ENCODE measurements around the gene CAMTA1. TPM values are rescaled to one million over a fixed set of nuclear protein-coding genes. Genes with fewer than 3 reads are reported as not detected.

The CAMTA1 gene
- polyA plus RNA-seq, 1 donor (not counting 4 experiments of a cell fraction or from before 2014, with no cell fraction given): 51.4 TPM

GRCh38 chr1:6971699-6972098, 186.4 kb downstream of the CAMTA1 start:
- Histone ChIP-seq H3K4me2 (ENCODE audit: control insufficient read depth, extremely low read depth, insufficient read depth, low read depth, low read length) (no peak overlapping the region), H3K9me1 (ENCODE audit: control insufficient read depth, extremely low read depth, insufficient read depth, low read length) (no peaks in the 10 kb centered on the region), H3K9ac (ENCODE audit: control insufficient read depth, extremely low read depth, insufficient read depth, low read length) (no peak overlapping the region), H3K79me2 (ENCODE audit: control insufficient read depth, insufficient read depth, low read length) (no peaks in the 10 kb centered on the region), H4K20me1 (ENCODE audit: control insufficient read depth, extremely low read depth, insufficient read depth, low read length) (no peaks in the 10 kb centered on the region), H3K27me3 (ENCODE audit: control insufficient read depth, extremely low read depth, insufficient read depth, low read length) (peaks cover 19% of the 10 kb centered on the region), H3K4me1 (ENCODE audit: control insufficient read depth, extremely low read depth, insufficient read depth, low read length) (peaks cover 8% of the 10 kb centered on the region), H3K9me3 (ENCODE audit: control insufficient read depth, low read depth, low read length) (no peaks in the 10 kb centered on the region), H3K4me3 (ENCODE audit: control insufficient read depth in 2 of 3, extremely low read depth in 1 of 3, insufficient read depth in 2 of 3, low read depth in 1 of 3, low read length in 3 of 3) (no peak overlapping the region), H3K36me3 (ENCODE audit: control insufficient read depth in 2 of 2, extremely low read depth in 1 of 2, insufficient read depth in 2 of 2, low read length in 2 of 2) (no peaks in the 10 kb centered on the region), H2AFZ (ENCODE audit: control insufficient read depth, low read length) (no peak overlapping the region), H3K27ac (ENCODE audit: control insufficient read depth, insufficient read depth, low read length) (no peak overlapping the region)
- TF ChIP-seq CTCF (optimal IDR thresholded peaks at IDR 0.05 in 1 of 3, IDR thresholded peaks at IDR 0.05 in 1 of 3, conservative IDR thresholded peaks at IDR 0.05 in 1 of 3; ENCODE audit: extremely low read depth in 1 of 3, insufficient read depth in 2 of 3, low read length in 3 of 3) (no peak), EZH2 (IDR thresholded peaks at IDR 0.05; ENCODE audit: low read length) (no peak)
- DNase-seq (ENCODE audit: low read depth, low spot score): no peak
- dilution Hi-C loops (cut with MboI; ENCODE audit: extremely low pct_ligation_motif_present, low sequenced_read_pairs): no loop called here
- no peak for FAIRE-seq

DNA sequence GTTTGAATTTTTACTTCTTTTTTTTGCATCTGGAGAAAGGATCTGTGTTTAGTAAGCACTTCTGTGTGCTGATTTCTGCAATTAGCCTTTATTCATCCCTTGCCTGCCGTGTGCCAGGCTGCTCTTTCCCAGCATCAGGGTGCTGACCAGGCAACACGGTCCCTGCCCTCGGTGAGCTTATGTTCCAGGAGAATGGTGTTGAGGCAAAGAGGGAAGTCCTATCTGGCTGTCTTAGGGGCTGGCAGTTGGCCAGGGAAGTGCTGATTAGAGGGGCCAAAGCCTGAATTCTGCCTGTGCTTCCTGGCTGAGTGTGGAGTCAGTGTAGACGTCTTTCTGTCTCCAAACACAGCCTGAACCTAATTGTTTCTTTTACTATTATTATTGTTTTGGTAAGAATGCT, 187.1 kb downstream of the CAMTA1 start:
- no peak overlapping the region for H3K9ac ChIP-seq (ENCODE audit: control insufficient read depth, extremely low read depth, insufficient read depth, low read length)

More for the DNA sequence above, 187.1 kb downstream of the CAMTA1 start:
- H3K4me2 ChIP-seq (ENCODE audit: control insufficient read depth, extremely low read depth, insufficient read depth, low read depth, low read length): no peak overlapping the region
- H3K9me1 ChIP-seq (ENCODE audit: control insufficient read depth, extremely low read depth, insufficient read depth, low read length): no peaks in the 10 kb centered on the region
- H4K20me1 ChIP-seq (ENCODE audit: control insufficient read depth, extremely low read depth, insufficient read depth, low read length): no peaks in the 10 kb centered on the region
- FAIRE-seq (no peak), DNase-seq (ENCODE audit: low read depth, low spot score) (no peak)
- H3K27ac ChIP-seq (ENCODE audit: control insufficient read depth, insufficient read depth, low read length): no peak overlapping the region
- TF ChIP-seq CTCF (optimal IDR thresholded peaks at IDR 0.05 in 1 of 3, IDR thresholded peaks at IDR 0.05 in 1 of 3, conservative IDR thresholded peaks at IDR 0.05 in 1 of 3; ENCODE audit: extremely low read depth in 1 of 3, insufficient read depth in 2 of 3, low read length in 3 of 3) (no peak), EZH2 (IDR thresholded peaks at IDR 0.05; ENCODE audit: low read length) (no peak)
- peaks cover 7% of the 10 kb centered on the region for H3K4me1 ChIP-seq (ENCODE audit: control insufficient read depth, extremely low read depth, insufficient read depth, low read length)
- no peaks in the 10 kb centered on the region for H3K79me2 ChIP-seq (ENCODE audit: control insufficient read depth, insufficient read depth, low read length)
- H3K36me3 ChIP-seq (ENCODE audit: control insufficient read depth in 2 of 2, extremely low read depth in 1 of 2, insufficient read depth in 2 of 2, low read length in 2 of 2): no peaks in the 10 kb centered on the region
- H2AFZ ChIP-seq (ENCODE audit: control insufficient read depth, low read length): no peak overlapping the region
- H3K4me3 ChIP-seq (ENCODE audit: control insufficient read depth in 2 of 3, extremely low read depth in 1 of 3, insufficient read depth in 2 of 3, low read depth in 1 of 3, low read length in 3 of 3): no peak overlapping the region
- no peaks in the 10 kb centered on the region for H3K9me3 ChIP-seq (ENCODE audit: control insufficient read depth, low read depth, low read length)
- peaks cover 19% of the 10 kb centered on the region for H3K27me3 ChIP-seq (ENCODE audit: control insufficient read depth, extremely low read depth, insufficient read depth, low read length)
- dilution Hi-C loops (cut with MboI; ENCODE audit: extremely low pct_ligation_motif_present, low sequenced_read_pairs): no loop called here

Measured in keratinocyte (primary cell).